Large intestine (tissue), 12 donors: ENCODE data around the gene MYF5. TPM values are rescaled to one million over a fixed set of nuclear protein-coding genes. Genes with fewer than 3 reads are reported as not detected.
"Not testable (repeated sequence)": the region's sequence is repeated elsewhere in the genome, so short reads cannot be mapped to it uniquely, and the experiment has no call there.

ENCODE experiments used
- DNase-seq, 2 donors: peaks; one replicate each; pipeline versions ENCODE4 v3.0.0 to v3.0.0-alpha.2; 2013
- H3K27ac ChIP-seq: one replicate; pipeline ENCODE4 v1.5.1; 2013; ENCODE audit warnings: low read length
- H3K27me3 ChIP-seq: 2 replicates; pipeline ENCODE4 v1.6.1; 2013; ENCODE audit warnings: low read length; ENCODE audit not compliant: control insufficient read depth, insufficient read depth
- H3K36me3 ChIP-seq: 2 replicates; pipeline ENCODE4 v1.6.1; 2013; ENCODE audit warnings: low read length; ENCODE audit not compliant: control insufficient read depth, insufficient read depth
- H3K4me1 ChIP-seq: one replicate; pipeline ENCODE4 v1.6.1; 2013; ENCODE audit warnings: low read length; ENCODE audit not compliant: control insufficient read depth, insufficient read depth
- H3K4me3 ChIP-seq: one replicate; pipeline ENCODE4 v1.5.1; 2013; ENCODE audit warnings: low read length
- H3K9me3 ChIP-seq: one replicate; pipeline ENCODE4 v1.6.1; 2013; ENCODE audit warnings: mild to moderate bottlenecking, low read depth, low read length, moderate library complexity; ENCODE audit not compliant: control insufficient read depth
- WGBS: methylation state at CpG from one replicate; pipeline ENCODE4 v1.1.5; 2013; ENCODE audit warnings: low lambda C conversion rate; ENCODE audit not compliant: insufficient coverage; 5-methylcytosine and 5-hydroxymethylcytosine counted together
- long read RNA-seq, 11 donors: transcript quantifications; one replicate each; lab custom pipeline, GENCODE V29; 2026
- polyA plus RNA-seq: library from polyadenylated mRNA; unstranded; fragments of 120-200 nt; gene quantifications from one replicate; pipeline ENCODE4 v1.2.1, GENCODE V29; 2013

MYF5 gene
- polyA plus RNA-seq: 0.07 TPM
- long read RNA-seq, donor 1: 0 reads
- long read RNA-seq, donor 2: 0 reads
- long read RNA-seq, donor 3: 0 reads
- long read RNA-seq, donor 4: 0 reads
- long read RNA-seq, donor 5: 0 reads
- long read RNA-seq, donor 6: 0 reads
- long read RNA-seq, donor 7: 0 reads
- long read RNA-seq, donor 8: 0 reads
- long read RNA-seq, donor 9: 0 reads
- long read RNA-seq, donor 10: 0 reads
- long read RNA-seq, donor 11: 0 reads

- Histone ChIP-seq H3K4me3 (no peak within 1 kb of the TSS), H3K27ac (no peak within 1 kb of the TSS), H3K27me3 (peaks cover 68% of the 10 kb centered on the region), H3K36me3 (no peaks in the 10 kb centered on the region), H3K4me1 (no peaks in the 10 kb centered on the region), H3K9me3 (peaks cover 2% of the 10 kb centered on the region)
- no peak for DNase-seq
- WGBS: no CpG with 5 or more reads among the region's 45 CpGs
These were observed at the start of gene MYF5 for GRCh38 chr12:80716696-80717469. MYF5 (plus strand) TSS chr12:80716912; CDS start chr12:80717064, 152 bp downstream.

GRCh38 chr12:80670214-80670613 lies 46.5 kb upstream of the MYF5 start:
- 100% methylated on average over 1 of the region's 5 CpGs for WGBS
- H3K4me3 ChIP-seq: no peak overlapping the region
- DNase-seq: no peak
- no peaks in the 10 kb centered on the region for H3K4me1 ChIP-seq
- no peaks in the 10 kb centered on the region for H3K36me3 ChIP-seq
- H3K27me3 ChIP-seq: peaks cover 3% of the 10 kb centered on the region
- H3K9me3 ChIP-seq: no peaks in the 10 kb centered on the region
- H3K27ac ChIP-seq: no peak overlapping the region

- H3K9me3 ChIP-seq, H3K27ac ChIP-seq, H3K27me3 ChIP-seq, H3K36me3 ChIP-seq, DNase-seq, H3K4me3 ChIP-seq, H3K4me1 ChIP-seq: not testable (repeated sequence)
- no CpG with 5 or more reads among the region's 13 CpGs for WGBS
These were observed 40.6 kb upstream of the MYF5 start for GRCh38 chr12:80676042-80676636.

- Histone ChIP-seq H3K36me3 (no peaks in the 10 kb centered on the region), H3K27ac (no peak overlapping the region), H3K4me1 (no peaks in the 10 kb centered on the region), H3K27me3 (peaks cover 3% of the 10 kb centered on the region), H3K4me3 (no peak overlapping the region), H3K9me3 (no peaks in the 10 kb centered on the region)
- no peak for DNase-seq
- WGBS: 60% methylated on average over 1 of the region's 1 CpG
These were observed 39.9 kb upstream of the MYF5 start for GRCh38 chr12:80676856-80677255.

GRCh38 chr12:80677994-80678393 lies 38.7 kb upstream of the MYF5 start:
- 100% methylated on average over 1 of the region's 1 CpG for WGBS
- no peaks in the 10 kb centered on the region for H3K4me1 ChIP-seq
- H3K4me3 ChIP-seq: no peak overlapping the region
- no peak overlapping the region for H3K27ac ChIP-seq
- H3K9me3 ChIP-seq: no peaks in the 10 kb centered on the region
- no peak for DNase-seq
- H3K27me3 ChIP-seq: peaks cover 3% of the 10 kb centered on the region
- H3K36me3 ChIP-seq: no peaks in the 10 kb centered on the region

GRCh38 chr12:80679346-80680131 lies 37.2 kb upstream of the MYF5 start:
- WGBS: 100% methylated on average over 2 of the region's 3 CpGs

GRCh38 chr12:80681287-80681686 lies 35.4 kb upstream of the MYF5 start:
- H3K27ac ChIP-seq: no peak overlapping the region
- 83% methylated on average over 1 of the region's 2 CpGs for WGBS
- DNase-seq: no peak
- H3K4me1 ChIP-seq: no peaks in the 10 kb centered on the region
- H3K4me3 ChIP-seq: no peak overlapping the region
- H3K27me3 ChIP-seq: no peaks in the 10 kb centered on the region
- H3K36me3 ChIP-seq: no peaks in the 10 kb centered on the region
- H3K9me3 ChIP-seq: no peaks in the 10 kb centered on the region

More at GRCh38 chr12:80679346-80680131, 37.2 kb upstream of the MYF5 start:
- no peak overlapping the region for H3K27ac ChIP-seq
- no peak for DNase-seq
- H3K27me3 ChIP-seq: no peaks in the 10 kb centered on the region
- H3K9me3 ChIP-seq: no peaks in the 10 kb centered on the region
- no peaks in the 10 kb centered on the region for H3K4me1 ChIP-seq
- H3K36me3 ChIP-seq: no peaks in the 10 kb centered on the region
- no peak overlapping the region for H3K4me3 ChIP-seq

GRCh38 chr12:80681786-80682185 lies 34.9 kb upstream of the MYF5 start:
- Histone ChIP-seq H3K27ac (no peak overlapping the region), H3K4me3 (no peak overlapping the region), H3K4me1 (no peaks in the 10 kb centered on the region), H3K36me3 (no peaks in the 10 kb centered on the region), H3K27me3 (no peaks in the 10 kb centered on the region), H3K9me3 (no peaks in the 10 kb centered on the region)
- 91% methylated on average over 3 of the region's 3 CpGs for WGBS
- no peak for DNase-seq

- Histone ChIP-seq H3K4me3 (no peak overlapping the region), H3K36me3 (no peaks in the 10 kb centered on the region), H3K9me3 (no peaks in the 10 kb centered on the region), H3K4me1 (no peaks in the 10 kb centered on the region), H3K27ac (no peak overlapping the region), H3K27me3 (no peaks in the 10 kb centered on the region)
- peak; percentile 12 to 49 for DNase-seq
- 30% methylated on average over 2 of the region's 7 CpGs for WGBS
These were observed 32.6 kb upstream of the MYF5 start for GRCh38 chr12:80684077-80684495.

GRCh38 chr12:80690090-80690489 lies 26.6 kb upstream of the MYF5 start:
- Histone ChIP-seq H3K36me3 (no peaks in the 10 kb centered on the region), H3K4me1 (no peaks in the 10 kb centered on the region), H3K9me3 (no peaks in the 10 kb centered on the region), H3K27ac (no peak overlapping the region), H3K4me3 (no peak overlapping the region), H3K27me3 (no peaks in the 10 kb centered on the region)
- DNase-seq: no peak
- WGBS: 50% methylated on average over 1 of the region's 1 CpG
